Right lobe of liver (tissue), 4 donors: ENCODE measurements around the gene SIM1.

Experiments
- POLR2A ChIP-seq: fragments of 450-650 bp; IDR thresholded peaks from one replicate; pipeline ENCODE4 v1.6.1; 2017; ENCODE audit warnings: antibody characterized with exemption, mild to moderate bottlenecking
- TF ChIP-seq, protein P1 (sequence below), 4 donors: fragments of 200-600 bp in 3 of 4; fragments of 450-650 bp in 1 of 4; IDR thresholded peaks; one replicate each; pipeline versions ENCODE4 v1.5.1 to v1.8.0; 2016 to 2022; ENCODE audit warnings: antibody characterized with exemption in 4 of 4, mild to moderate bottlenecking in 2 of 4
- donor health status: DM: no; HTN: no; CAD: no.
- donor health status: DM: no; HTN: no; CAD: no.
- donor health status: DM: no; HTN: yes; CAD: no.

DNA sequence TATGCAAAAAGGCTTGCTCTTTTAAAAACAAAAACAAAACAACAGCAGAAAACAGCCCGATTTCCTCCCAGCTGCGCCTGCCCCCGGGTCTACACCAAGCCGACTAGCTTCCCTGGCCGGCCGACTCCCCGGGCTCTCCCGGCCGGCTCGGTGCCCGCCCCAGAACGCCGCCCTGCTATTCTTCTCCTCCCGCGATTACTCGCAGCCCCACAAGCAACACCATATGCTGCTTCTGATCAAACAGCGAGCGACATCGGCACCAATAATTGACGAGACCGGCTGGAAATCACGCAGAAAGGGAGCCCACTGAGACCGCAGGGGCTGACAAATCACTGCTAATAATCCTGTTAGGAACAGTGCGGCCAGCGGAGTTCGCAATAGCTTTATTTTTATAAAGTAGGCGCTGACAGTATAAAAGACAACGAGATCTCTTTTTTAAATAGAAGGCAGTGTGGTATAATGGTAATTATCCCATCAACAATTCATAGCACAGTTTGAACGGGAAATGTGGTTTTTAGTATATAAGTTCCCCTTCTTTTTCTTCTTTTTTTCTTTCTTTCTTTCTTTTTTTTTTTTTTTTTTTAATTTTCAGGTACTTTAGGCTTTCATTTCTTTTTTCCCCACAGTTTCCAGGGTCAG lies 3.3 kb downstream of the SIM1 start:
- TF ChIP-seq, protein P1, sequence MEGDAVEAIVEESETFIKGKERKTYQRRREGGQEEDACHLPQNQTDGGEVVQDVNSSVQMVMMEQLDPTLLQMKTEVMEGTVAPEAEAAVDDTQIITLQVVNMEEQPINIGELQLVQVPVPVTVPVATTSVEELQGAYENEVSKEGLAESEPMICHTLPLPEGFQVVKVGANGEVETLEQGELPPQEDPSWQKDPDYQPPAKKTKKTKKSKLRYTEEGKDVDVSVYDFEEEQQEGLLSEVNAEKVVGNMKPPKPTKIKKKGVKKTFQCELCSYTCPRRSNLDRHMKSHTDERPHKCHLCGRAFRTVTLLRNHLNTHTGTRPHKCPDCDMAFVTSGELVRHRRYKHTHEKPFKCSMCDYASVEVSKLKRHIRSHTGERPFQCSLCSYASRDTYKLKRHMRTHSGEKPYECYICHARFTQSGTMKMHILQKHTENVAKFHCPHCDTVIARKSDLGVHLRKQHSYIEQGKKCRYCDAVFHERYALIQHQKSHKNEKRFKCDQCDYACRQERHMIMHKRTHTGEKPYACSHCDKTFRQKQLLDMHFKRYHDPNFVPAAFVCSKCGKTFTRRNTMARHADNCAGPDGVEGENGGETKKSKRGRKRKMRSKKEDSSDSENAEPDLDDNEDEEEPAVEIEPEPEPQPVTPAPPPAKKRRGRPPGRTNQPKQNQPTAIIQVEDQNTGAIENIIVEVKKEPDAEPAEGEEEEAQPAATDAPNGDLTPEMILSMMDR (IDR thresholded peaks at IDR 0.05) = no peak
- no peak for TF ChIP-seq POLR2A
